GM23338 (cell line): ENCODE measurements around the gene GNAS.
A peak's percentile ranks its signal among the peaks of the same experiment; 100 is the strongest.

ENCODE experiments used
- CTCF ChIP-seq, 2 experiments: fragments of 200-600 bp in 1 of 2; sonication (generic) in 1 of 2; conservative IDR thresholded peaks; 2 replicates each; pipeline versions ENCODE4 v1.5.1 to v1.6.1; 2016 to 2017; ENCODE audit warnings: antibody characterized with exemption in 2 of 2, low read depth in 2 of 2, mild to moderate bottlenecking in 2 of 2, moderate library complexity in 1 of 2
- POLR2AphosphoS5 ChIP-seq: IDR thresholded peaks from 2 replicates; pipeline ENCODE4 v1.6.1; 2016; ENCODE audit warnings: antibody characterized with exemption, low read depth
- REST ChIP-seq: IDR thresholded peaks from one replicate; pipeline ENCODE4 v1.6.1; 2018; ENCODE audit warnings: antibody characterized with exemption; ENCODE audit not compliant: unreplicated experiment
- ZNF331 ChIP-seq: fragments of 250-450 bp; sonication (Bioruptor Pico); IDR thresholded peaks from 2 replicates; pipeline ENCODE4 v1.5.0; 2020; ENCODE audit warnings: low read depth, mild to moderate bottlenecking, moderate library complexity

GRCh38 chr20:58880994-58881752, 28.7 kb downstream of the GNAS start:
- TF ChIP-seq REST (no peak), CTCF (conservative IDR thresholded peaks at IDR 0.05; ENCODE audit: low read depth in 2 of 2) (peak; percentile 52 to 68), POLR2AphosphoS5 (no peak), ZNF331 (CRISPR knock-in tag) (no peak)
